IPS-NIHi11 (cell line): ENCODE results near the gene FUCA2.
"Not testable (repeated sequence)": the region's sequence is repeated elsewhere in the genome, so short reads cannot be mapped to it uniquely, and the experiment has no call there.

Experiments used
- DNase-seq: peaks from one replicate; pipeline ENCODE4 v3.0.0; 2012; ENCODE audit warnings: mixed read lengths, low spot score

The FUCA2 gene

DNA sequence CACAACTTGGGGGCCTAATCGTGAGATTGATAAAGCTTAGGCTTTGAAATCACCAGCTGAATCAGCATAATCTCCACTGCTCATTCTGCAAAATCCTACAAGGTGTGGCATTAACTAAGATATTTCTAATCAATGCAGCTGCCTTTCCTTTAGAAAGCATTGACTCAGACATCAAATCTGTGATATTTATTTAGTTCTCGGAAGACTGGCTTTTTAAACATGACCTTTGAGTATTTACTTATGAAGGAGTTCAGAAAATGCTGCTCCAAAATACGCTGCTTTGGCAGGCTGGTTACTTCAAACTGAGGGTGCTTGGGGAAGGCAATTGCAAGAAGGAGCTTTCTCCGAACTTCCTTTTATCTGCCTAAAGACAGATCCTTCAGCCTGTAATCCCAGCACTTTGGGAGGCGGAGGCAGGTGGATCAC is 23.7 kb upstream of the FUCA2 start:
- DNase-seq = no peak

- DNase-seq = no peak
Measured at GRCh38 chr6:143531720-143532499, 20.4 kb upstream of the FUCA2 start.

GRCh38 chr6:143529095-143529494 is 17.6 kb upstream of the FUCA2 start:
- DNase-seq = peak; percentile 24

DNA sequence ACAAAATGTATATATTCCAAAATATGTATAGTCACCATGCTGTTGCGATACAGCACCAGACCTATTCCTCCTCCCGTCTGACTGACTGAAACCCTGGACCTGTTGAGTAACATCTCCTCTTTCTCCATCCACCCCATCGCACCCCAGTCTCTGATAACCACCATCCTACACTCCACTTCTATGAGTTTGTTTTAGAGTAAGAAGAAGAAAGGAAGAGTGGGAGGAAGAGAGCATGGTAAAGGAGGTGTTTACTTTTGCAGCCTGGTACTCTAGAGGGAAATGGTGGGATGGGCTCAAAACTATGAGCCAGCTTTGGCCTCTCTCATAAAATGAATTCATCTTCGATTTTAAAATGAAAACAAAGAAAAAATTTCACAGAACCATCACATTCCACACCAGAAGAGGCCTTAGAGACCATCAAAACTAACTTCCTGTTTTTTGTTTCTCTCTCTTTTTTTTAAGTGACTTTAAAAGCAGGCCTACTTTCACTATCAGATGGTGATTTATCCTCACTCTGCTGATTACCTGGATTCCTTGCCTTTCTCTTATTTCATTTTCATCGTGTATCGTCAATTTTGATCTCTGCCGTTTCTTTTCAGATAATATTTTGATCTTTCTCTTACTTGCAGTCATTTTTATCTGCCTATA is 16.8 kb upstream of the FUCA2 start:
- no peak for DNase-seq

DNA sequence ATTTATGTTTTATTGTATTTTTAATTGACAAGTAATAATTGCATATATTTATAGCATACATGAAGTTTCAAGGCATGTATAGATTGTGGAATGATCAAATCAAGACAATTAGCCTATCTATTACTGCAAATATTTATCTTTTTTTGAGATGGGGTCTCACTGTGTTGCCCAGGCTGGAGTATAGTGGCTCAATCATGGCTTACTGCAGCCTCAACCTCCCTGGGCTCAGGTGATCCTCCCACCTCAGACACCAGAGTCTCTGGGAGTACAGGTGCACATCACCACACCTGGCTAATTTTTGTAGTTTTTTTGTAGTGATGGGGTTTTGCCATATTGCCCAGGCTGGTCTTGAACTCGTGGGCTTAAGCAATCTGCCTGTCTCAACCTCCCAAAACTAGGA is 16.2 kb upstream of the FUCA2 start:
- no peak for DNase-seq

- no peak for DNase-seq
Measured at GRCh38 chr6:143525356-143525755, 13.8 kb upstream of the FUCA2 start.

GRCh38 chr6:143522039-143522600 is 10.6 kb upstream of the FUCA2 start:
- no peak for DNase-seq

GRCh38 chr6:143517447-143517773 is 5.9 kb upstream of the FUCA2 start:
- no peak for DNase-seq

DNA sequence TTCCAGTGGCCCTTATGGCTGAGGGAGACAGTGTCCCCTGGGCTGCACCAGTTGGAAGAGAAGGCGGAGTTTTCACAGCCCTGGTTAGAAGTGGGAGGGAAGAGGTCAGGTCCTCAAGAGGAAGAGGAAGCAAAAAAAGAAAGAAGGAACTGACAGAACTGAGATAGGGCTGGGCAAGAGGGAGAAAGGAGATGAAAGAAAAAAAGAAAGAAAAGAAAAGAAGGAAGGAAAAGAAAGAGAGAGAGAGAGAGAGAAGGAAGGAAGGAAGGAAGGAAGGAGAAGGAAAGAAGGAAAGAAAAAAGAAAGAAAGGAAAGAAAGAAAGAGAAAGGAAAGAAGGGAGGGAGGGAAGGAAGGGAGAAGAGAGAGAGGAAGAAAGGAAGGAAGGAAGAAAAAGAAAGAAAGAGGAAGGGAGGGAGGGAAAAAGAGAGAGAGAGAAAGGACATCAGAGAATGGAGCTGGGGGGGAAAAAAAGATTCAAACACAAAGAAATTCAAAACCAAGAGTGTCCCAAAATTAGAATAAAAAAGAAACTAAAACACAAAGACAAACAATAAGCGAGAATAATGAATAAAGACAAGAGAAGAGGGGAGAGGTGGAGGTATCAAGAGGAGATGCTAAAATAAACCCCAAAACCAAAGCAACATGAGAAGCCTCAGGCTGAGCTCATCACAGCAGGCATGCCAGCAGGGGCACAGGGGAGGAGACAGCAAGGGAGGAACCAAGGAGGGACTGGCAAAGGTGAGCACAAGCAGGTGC is 5.3 kb upstream of the FUCA2 start:
- DNase-seq = peak; percentile 25

- no peak for DNase-seq
Measured at GRCh38 chr6:143515766-143516355, 4.3 kb upstream of the FUCA2 start.

- DNase-seq = no peak
Measured at GRCh38 chr6:143515061-143515760, 3.7 kb upstream of the FUCA2 start.

- DNase-seq = peak; percentile 68
Measured at GRCh38 chr6:143513410-143513809, 1.9 kb upstream of the FUCA2 start.

DNA sequence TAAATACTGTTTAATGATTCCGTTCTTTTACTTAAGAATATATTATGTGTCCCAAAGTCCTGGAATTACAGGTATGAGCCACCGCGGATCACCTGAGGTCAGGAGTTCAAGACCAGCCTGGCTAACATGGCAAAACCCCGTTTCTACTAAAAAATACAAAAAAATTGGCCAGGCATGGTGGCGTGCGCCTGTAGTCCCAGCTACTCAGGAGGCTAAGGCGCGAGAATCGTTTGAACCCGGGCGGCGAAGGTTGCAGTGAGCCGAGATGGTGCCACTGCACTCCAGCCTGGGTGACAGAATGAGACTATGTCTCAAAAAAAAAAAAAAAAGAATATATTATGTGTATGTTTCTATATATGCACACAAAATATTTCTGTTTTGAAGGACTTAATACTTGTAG is 1.2 kb downstream of the FUCA2 start:
- DNase-seq = not testable (repeated sequence)

DNA sequence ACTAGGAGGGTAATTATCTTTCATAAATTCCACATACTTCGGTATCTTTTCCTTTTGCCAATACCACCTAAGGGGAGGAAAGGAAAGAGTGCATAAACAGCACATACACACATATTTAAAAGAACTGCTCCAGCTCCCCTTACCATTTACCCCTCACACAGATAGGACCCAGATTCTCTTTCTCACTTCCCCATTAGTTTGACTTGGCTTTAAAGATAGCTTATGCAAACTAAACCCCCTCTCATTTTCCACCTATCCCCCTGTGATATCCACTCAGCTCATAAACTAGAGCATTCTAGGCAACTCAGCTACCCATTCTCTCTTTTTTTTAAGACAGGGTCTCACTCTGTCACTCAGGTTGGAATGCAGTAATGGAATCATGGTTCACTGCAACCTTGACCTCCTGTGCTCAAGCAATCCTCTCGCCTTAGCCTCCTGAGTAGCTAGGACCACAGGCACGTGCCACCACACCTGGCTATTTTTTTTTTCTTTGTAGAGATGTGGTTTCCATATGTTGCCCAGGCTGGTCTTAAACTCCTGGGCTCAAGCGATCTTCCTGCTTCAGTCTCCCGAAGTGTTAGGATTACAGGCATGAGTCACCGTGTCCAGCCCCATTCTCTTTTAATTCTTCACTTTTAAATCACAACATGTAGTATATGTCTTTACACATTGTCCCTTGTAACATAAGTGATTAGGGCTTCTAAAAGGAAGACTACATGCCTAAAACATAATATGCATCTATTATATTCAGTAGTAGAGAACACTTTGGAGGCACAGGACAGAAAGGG is 4.0 kb downstream of the FUCA2 start:
- no peak for DNase-seq

GRCh38 chr6:143506620-143507019 is 4.9 kb downstream of the FUCA2 start:
- DNase-seq = no peak

GRCh38 chr6:143506199-143506598 is 5.3 kb downstream of the FUCA2 start:
- no peak for DNase-seq

DNA sequence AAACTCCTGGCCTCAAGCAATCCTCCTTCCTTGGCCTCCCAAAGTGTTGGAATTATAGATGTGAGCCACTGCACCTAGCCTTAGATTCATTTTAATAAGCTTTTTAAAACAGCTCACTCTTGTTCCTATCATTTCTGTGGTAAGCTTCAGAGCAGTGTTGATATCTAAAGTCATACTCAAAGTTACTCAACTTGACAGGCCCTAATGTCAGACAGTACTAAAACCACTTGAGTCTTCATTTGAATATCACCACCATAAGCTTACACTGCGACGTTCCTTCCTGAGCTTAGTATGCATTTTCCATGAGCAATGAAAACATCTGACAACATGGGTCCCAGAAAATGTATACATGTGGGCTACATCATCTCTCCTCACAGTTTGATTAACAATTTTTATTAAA is 6.0 kb downstream of the FUCA2 start:
- DNase-seq = no peak

- DNase-seq = no peak
Measured at GRCh38 chr6:143505111-143505510, 6.4 kb downstream of the FUCA2 start.

DNA sequence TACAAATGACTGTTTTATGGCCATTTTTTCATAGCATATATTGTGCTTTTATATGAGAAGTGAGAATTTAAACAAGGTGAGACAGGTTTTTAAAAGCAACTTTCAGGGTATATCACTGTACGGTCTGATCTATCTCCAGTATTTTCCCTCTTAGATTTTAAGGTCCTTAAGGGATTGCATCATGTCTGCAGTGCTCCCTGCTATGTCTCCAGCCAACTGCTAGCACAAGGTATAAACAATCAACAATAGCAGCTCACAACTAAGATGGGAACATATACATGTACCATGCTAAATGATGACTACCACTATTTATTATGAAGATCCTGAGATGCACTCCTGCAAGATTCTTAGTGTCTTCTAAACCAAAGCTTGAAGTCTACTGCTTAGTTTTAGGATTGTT is 7.2 kb downstream of the FUCA2 start:
- no peak for DNase-seq

DNA sequence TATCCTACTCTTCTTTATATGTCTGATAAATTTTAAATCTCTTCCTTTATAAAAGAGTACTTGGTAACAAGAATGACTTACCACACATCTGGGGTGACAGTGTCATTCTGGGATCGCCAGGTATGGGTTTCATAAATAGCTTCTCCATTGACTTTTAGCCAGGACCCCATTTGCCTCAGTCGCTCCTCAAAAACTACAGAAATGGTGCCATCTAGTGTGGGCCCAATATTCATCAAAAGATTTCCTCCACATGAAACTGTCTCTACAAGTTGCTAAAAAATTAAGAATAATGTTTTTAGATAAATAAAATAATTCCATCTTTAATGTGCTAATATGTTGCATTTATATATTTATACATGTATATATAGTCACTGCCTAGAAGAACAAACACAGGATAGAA is 9.7 kb downstream of the FUCA2 start:
- DNase-seq = no peak

GRCh38 chr6:143498428-143498827 is 13.1 kb downstream of the FUCA2 start:
- no peak for DNase-seq
